ENCODE measurements around the gene TDRD6. TPM values are rescaled to one million over a fixed set of nuclear protein-coding genes. Genes with fewer than 3 reads are reported as not detected.

The TDRD6 gene
- polyA plus RNA-seq, 1 of the 3 experiments (the other 2 are of a cell fraction) = not detected

- Histone ChIP-seq H3K9ac (no peak overlapping the region), H3F3A (replicated peaks; ENCODE audit: insufficient read depth) (no peaks in the 10 kb centered on the region), H3K9me3 (no peaks in the 10 kb centered on the region)
Measured at GRCh38 chr6:46715141-46715540, 27.5 kb downstream of the TDRD6 start.

GRCh38 chr6:46719099-46719498, 31.4 kb downstream of the TDRD6 start:
- Histone ChIP-seq H3K4me1 (ENCODE audit: control insufficient read depth in 1 of 2, insufficient read depth in 2 of 2, low read depth in 1 of 2, low read length in 1 of 2) (no peaks in the 10 kb centered on the region), H3K27me3 (ENCODE audit: insufficient read depth) (no peaks in the 10 kb centered on the region), H3K9ac (no peak overlapping the region), H3K9me2 (no peaks in the 10 kb centered on the region), H4K20me1 (ENCODE audit: insufficient read depth) (no peaks in the 10 kb centered on the region), H3K4me2 (no peak overlapping the region), H3K79me2 (ENCODE audit: insufficient read depth) (no peaks in the 10 kb centered on the region), H3F3A (replicated peaks; ENCODE audit: insufficient read depth) (no peaks in the 10 kb centered on the region), H3K27ac (ENCODE audit: low read depth in 2 of 2, low read length in 1 of 2) (no peak overlapping the region), H3K4me3 (ENCODE audit: low read depth in 2 of 2, low read length in 1 of 2) (no peak overlapping the region), H3K9me3 (no peaks in the 10 kb centered on the region), H2AFZ (ENCODE audit: low read depth) (no peak overlapping the region), H3K36me3 (replicated peaks in 1 of 2; ENCODE audit: control insufficient read depth in 1 of 2, insufficient read depth in 2 of 2, low read length in 1 of 2) (no peaks in the 10 kb centered on the region)
- DNase-seq = no peak
- ChIA-PET CTCF (no interaction called here), POLR2A (no interaction called here)
- WGBS (ENCODE audit: low lambda C conversion rate) = 8% methylated on average over 1 of the region's 1 CpG
- no peak for TF ChIP-seq ELF1 (IDR thresholded peaks at IDR 0.05)
- TF ChIP-seq GATA2 (CRISPR knock-in tag; IDR thresholded peaks at IDR 0.05) = no peak
- TF ChIP-seq USF1 (IDR thresholded peaks at IDR 0.05; ENCODE audit: borderline replicate concordance, low read depth) = no peak
- TF ChIP-seq USF2 (IDR thresholded peaks at IDR 0.05; ENCODE audit: borderline replicate concordance, low read depth, low read length) = no peak
- TF ChIP-seq MAX (IDR thresholded peaks at IDR 0.05; ENCODE audit: low read depth) = no peak
- TF ChIP-seq EP300 (IDR thresholded peaks at IDR 0.05; ENCODE audit: borderline replicate concordance in 1 of 2, low read depth in 1 of 2, low read length in 1 of 2) = no peak
- TF ChIP-seq GABPA (IDR thresholded peaks at IDR 0.05; ENCODE audit: low read depth) = no peak
- TF ChIP-seq ZBTB33 (IDR thresholded peaks at IDR 0.05; ENCODE audit: borderline replicate concordance, low read depth) = no peak
- no peak for TF ChIP-seq RAD21 (IDR thresholded peaks at IDR 0.05; ENCODE audit: low read length)
- TF ChIP-seq REST (IDR thresholded peaks at IDR 0.05; ENCODE audit: low read depth, low read length) = no peak

More at GRCh38 chr6:46715141-46715540, 27.5 kb downstream of the TDRD6 start:
- Histone ChIP-seq H4K20me1 (ENCODE audit: insufficient read depth) (no peaks in the 10 kb centered on the region), H3K4me2 (no peak overlapping the region), H3K27me3 (ENCODE audit: insufficient read depth) (no peaks in the 10 kb centered on the region), H3K36me3 (replicated peaks in 1 of 2; ENCODE audit: control insufficient read depth in 1 of 2, insufficient read depth in 2 of 2, low read length in 1 of 2) (no peaks in the 10 kb centered on the region), H3K9me2 (no peaks in the 10 kb centered on the region), H2AFZ (ENCODE audit: low read depth) (no peak overlapping the region), H3K4me1 (ENCODE audit: control insufficient read depth in 1 of 2, insufficient read depth in 2 of 2, low read depth in 1 of 2, low read length in 1 of 2) (no peaks in the 10 kb centered on the region), H3K4me3 (ENCODE audit: low read depth in 2 of 2, low read length in 1 of 2) (no peak overlapping the region), H3K79me2 (ENCODE audit: insufficient read depth) (no peaks in the 10 kb centered on the region), H3K27ac (ENCODE audit: low read depth in 2 of 2, low read length in 1 of 2) (no peak overlapping the region)
- POLR2A ChIA-PET = no interaction called here
- CTCF ChIA-PET = no interaction called here
- DNase-seq = no peak
- TF ChIP-seq GATA2 (CRISPR knock-in tag; IDR thresholded peaks at IDR 0.05) (no peak), PBX3 (IDR thresholded peaks at IDR 0.05) (no peak), FOXJ3 (CRISPR knock-in tag; IDR thresholded peaks at IDR 0.05) (no peak), GABPA (IDR thresholded peaks at IDR 0.05; ENCODE audit: low read depth) (no peak), EP300 (IDR thresholded peaks at IDR 0.05; ENCODE audit: borderline replicate concordance in 1 of 2, low read depth in 1 of 2, low read length in 1 of 2) (no peak), MXI1 (IDR thresholded peaks at IDR 0.05; ENCODE audit: low read depth, low read length) (no peak), NFIC (IDR thresholded peaks at IDR 0.05; ENCODE audit: borderline replicate concordance) (no peak), SMC3 (IDR thresholded peaks at IDR 0.05; ENCODE audit: low read depth, low read length) (no peak), ELF1 (IDR thresholded peaks at IDR 0.05) (no peak), RXRA (IDR thresholded peaks at IDR 0.05; ENCODE audit: borderline replicate concordance, low read depth) (no peak)

Data from SK-N-SH (cell line).